A673 (cell line): Measurements from ENCODE around the gene CASKIN1. TPM values are rescaled to one million over a fixed set of nuclear protein-coding genes. Genes with fewer than 3 reads are reported as not detected.

Source experiments
- BruUV-seq: library from RNA; stranded (reverse); fragments of 400-500 nt; replicated peaks from 2 replicates; lab custom pipeline; 2021; lab: Mats Ljungman, UMichigan
- CTCF ChIA-PET: fragments of 300-600 bp; sonication (Branson Sonifier 250); formaldehyde crosslinking; loops from one replicate; lab custom pipeline; 2022; ENCODE audit warnings: antibody characterized with exemption; lab: Charles Lee
- POLR2A ChIA-PET: fragments of 300-600 bp; sonication (Branson Sonifier 250); formaldehyde crosslinking; loops from one replicate; lab custom pipeline; 2022; ENCODE audit warnings: antibody characterized with exemption; ENCODE audit not compliant: low non-redundant PET; lab: Charles Lee
- DNase-seq: peaks from one replicate; pipeline ENCODE4 v3.0.0-alpha.2; 2015; ENCODE audit warnings: low spot score
- H3K27ac ChIP-seq: fragments of 200-600 bp; sonication (generic); 2 replicates; pipeline ENCODE4 v1.5.1; 2016; ENCODE audit warnings: mixed run types, low read depth, mild to moderate bottlenecking, mixed read lengths, antibody characterized with exemption, low read length; ENCODE audit not compliant: poor library complexity, severe bottlenecking
- H3K27me3 ChIP-seq: fragments of 200-600 bp; sonication (generic); replicated peaks from 2 replicates; pipeline ENCODE4 v1.6.1; 2017; ENCODE audit warnings: mixed run types, low read depth, mild to moderate bottlenecking, mixed read lengths, antibody characterized with exemption, low read length; ENCODE audit not compliant: insufficient read depth, poor library complexity
- H3K36me3 ChIP-seq: fragments of 200-600 bp; sonication (generic); 2 replicates; pipeline ENCODE4 v1.6.1; 2016; ENCODE audit warnings: mixed run types, mild to moderate bottlenecking, mixed read lengths, antibody characterized with exemption, low read length; ENCODE audit not compliant: insufficient read depth, poor library complexity, severe bottlenecking
- H3K4me1 ChIP-seq: fragments of 200-600 bp; sonication (generic); 2 replicates; pipeline ENCODE4 v1.6.1; 2017; ENCODE audit warnings: mixed run types, mild to moderate bottlenecking, mixed read lengths, antibody characterized with exemption, low read length; ENCODE audit not compliant: insufficient read depth, poor library complexity, severe bottlenecking
- H3K4me3 ChIP-seq: fragments of 200-600 bp; sonication (generic); 2 replicates; pipeline ENCODE4 v1.5.1; 2016; ENCODE audit warnings: low read depth, mixed run types, mild to moderate bottlenecking, mixed read lengths, low read length; ENCODE audit not compliant: poor library complexity, severe bottlenecking
- H3K9me3 ChIP-seq: fragments of 200-600 bp; sonication (generic); 2 replicates; pipeline ENCODE4 v1.6.1; 2016; ENCODE audit warnings: mixed run types, low read depth, mild to moderate bottlenecking, mixed read lengths, antibody characterized with exemption, low read length; ENCODE audit not compliant: poor library complexity, severe bottlenecking
- CTCF ChIP-seq: fragments of 300-800, 200-600 bp; sonication (generic); conservative IDR thresholded peaks from 2 replicates; pipeline ENCODE4 v1.5.1; 2017; ENCODE audit warnings: low read depth, mild to moderate bottlenecking, antibody characterized with exemption, low read length, moderate library complexity, mixed read lengths
- EZH2 ChIP-seq: fragments of 200-600 bp; sonication (generic); IDR thresholded peaks from 2 replicates; pipeline ENCODE4 v1.6.1; 2017; ENCODE audit warnings: borderline replicate concordance, low read depth, mild to moderate bottlenecking, mixed read lengths, antibody characterized with exemption, low read length; ENCODE audit not compliant: poor library complexity, severe bottlenecking
- intact Hi-C: fragments of 100-400 bp; cut with micrococcal nuclease; formaldehyde crosslinking; loops from one replicate; pipeline ENCODE4 v1.10.0; 2022; ENCODE audit not compliant: unreplicated experiment
- total RNA-seq: library from RNA; stranded (reverse); gene quantifications from 2 replicates; pipeline ENCODE4 v1.2.3, GENCODE V29; 2021

CASKIN1 gene
- total RNA-seq, 1 experiment from 2014 or later, result 1.1 TPM

GRCh38 chr16:2184346-2184745, 12.1 kb downstream of the CASKIN1 start:
- intact Hi-C loops, result no loop called here
- H3K4me3 ChIP-seq, result no peak overlapping the region
- no peaks in the 10 kb centered on the region for H3K27me3 ChIP-seq
- no TSS peak for BruUV-seq
- no peaks in the 10 kb centered on the region for H3K9me3 ChIP-seq
- ChIA-PET CTCF (interaction anchor here (0.5 kb wide), 1 partner anchor 44 kb away, joined by 3 read pairs; no protein-coding TSS in a partner anchor), POLR2A (no interaction called here)
- TF ChIP-seq EZH2 (no peak), CTCF (no peak)
- H3K4me1 ChIP-seq, result no peaks in the 10 kb centered on the region
- no peak overlapping the region for H3K27ac ChIP-seq
- H3K36me3 ChIP-seq, result no peaks in the 10 kb centered on the region
- no peak for DNase-seq

- CTCF ChIA-PET, result interaction anchor here (0.5 kb wide), 1 partner anchor 43 kb away, joined by 3 read pairs; no protein-coding TSS in a partner anchor
Observed at GRCh38 chr16:2183671-2184070, 12.7 kb downstream of the CASKIN1 start.

GRCh38 chr16:2181952-2182351, 14.5 kb downstream of the CASKIN1 start:
- BruUV-seq, result no TSS peak
- no peak for DNase-seq
- Histone ChIP-seq H3K27me3 (no peaks in the 10 kb centered on the region), H3K27ac (no peak overlapping the region), H3K36me3 (peaks cover 5% of the 10 kb centered on the region), H3K9me3 (no peaks in the 10 kb centered on the region), H3K4me3 (no peak overlapping the region), H3K4me1 (no peaks in the 10 kb centered on the region)
- ChIA-PET POLR2A (no interaction called here), CTCF (interaction anchor here (1.2 kb wide), 1 partner anchor 12 kb away, joined by 3 read pairs; no protein-coding TSS in a partner anchor)
- intact Hi-C loops, result no loop called here
- TF ChIP-seq EZH2, result no peak
- no peak for TF ChIP-seq CTCF

More at GRCh38 chr16:2183671-2184070, 12.7 kb downstream of the CASKIN1 start:
- TF ChIP-seq CTCF (no peak), EZH2 (no peak)
- Histone ChIP-seq H3K27ac (no peak overlapping the region), H3K4me1 (no peaks in the 10 kb centered on the region), H3K4me3 (no peak overlapping the region), H3K27me3 (no peaks in the 10 kb centered on the region), H3K9me3 (no peaks in the 10 kb centered on the region), H3K36me3 (no peaks in the 10 kb centered on the region)
- POLR2A ChIA-PET, result no interaction called here
- intact Hi-C loops, result no loop called here
- BruUV-seq, result no TSS peak
- no peak for DNase-seq
